ENCODE measurements around the gene HIVEP1. TPM values are rescaled to one million over a fixed set of nuclear protein-coding genes. Genes with fewer than 3 reads are reported as not detected.

The HIVEP1 gene
- total and polyA plus RNA-seq, 2 of the 8 experiments (the other 6 are each of a cell fraction or from before 2014, with no cell fraction given) = 22.6 to 23.1 TPM

DNA sequence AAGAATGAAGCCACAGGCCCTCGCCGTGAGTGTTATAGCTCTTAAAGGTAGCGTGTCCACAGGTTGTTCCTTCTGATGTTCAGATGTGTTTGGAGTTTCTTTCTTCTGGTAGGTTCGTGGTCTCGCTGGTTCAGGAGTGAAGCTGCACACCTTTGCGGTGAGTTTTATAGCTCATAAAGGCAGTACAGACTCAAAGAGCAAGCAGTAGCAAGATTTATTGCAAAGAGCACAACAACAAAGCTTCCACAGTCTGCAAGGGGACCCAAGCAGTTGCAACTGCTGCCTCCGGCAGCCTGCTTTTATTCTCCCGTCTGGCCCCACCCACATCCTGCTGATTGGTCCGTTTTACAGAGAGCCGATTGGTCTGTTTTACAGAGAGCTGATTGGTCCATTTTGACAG lies 5.2 kb downstream of the HIVEP1 start:
- H2BK5ac ChIP-seq (ENCODE audit: low read depth, low read length) = no peak overlapping the region
- FAIRE-seq = no peak
- peaks cover 0 to 6% of the 10 kb centered on the region in 2 experiments; a peak in 3 of 4 replicates for H3K9me3 ChIP-seq (ENCODE audit: insufficient read depth in 2 of 2, low read depth in 1 of 2, low read length in 1 of 2)
- H3K14ac ChIP-seq (ENCODE audit: insufficient read length) = no peak overlapping the region
- ChIA-PET CTCF (ENCODE audit: partially characterized antibody) (interaction anchor here (0.6 to 1.5 kb wide), 2 partner anchors 23 to 58 kb away, joined by 3 to 4 read pairs; no protein-coding TSS in a partner anchor), POLR2A (ENCODE audit: partially characterized antibody) (no interaction called here)
- no peak overlapping the region for H2BK120ac ChIP-seq (replicated peaks; ENCODE audit: low read depth, low read length)
- no peak overlapping the region for H4K91ac ChIP-seq (replicated peaks; ENCODE audit: insufficient read length, low read length)
- H3K18ac ChIP-seq (ENCODE audit: extremely low read depth, low read length) = no peak overlapping the region
- H4K8ac ChIP-seq (ENCODE audit: extremely low read depth, insufficient read depth, low read length) = no peak overlapping the region
- H3K27me3 ChIP-seq (replicated peaks in 1 of 4; ENCODE audit: control insufficient read depth in 3 of 4, extremely low read depth in 1 of 4, insufficient read depth in 3 of 4, low read length in 3 of 4) = no peaks in the 10 kb centered on the region
- H3K4me1 ChIP-seq (replicated peaks in 1 of 4; ENCODE audit: control insufficient read depth in 3 of 4, insufficient read depth in 4 of 4, low read length in 3 of 4) = peaks cover 0 to 3% (median 0%) of the 10 kb centered on the region in 4 experiments; a peak in 2 of 7 replicates
- DNase-seq (ENCODE audit: low read depth in 1 of 2, low spot score in 2 of 2) = no peak
- H3K23me2 ChIP-seq (ENCODE audit: low read depth, low read length) = peaks cover 4% of the 10 kb centered on the region; the same call in 1 of the 2 replicates
- peaks cover 5 to 38% (median 18%) of the 10 kb centered on the region in 4 experiments; a peak in 7 of 8 replicates for H3K36me3 ChIP-seq (ENCODE audit: control insufficient read depth in 2 of 4, insufficient read depth in 4 of 4, low read length in 3 of 4)
- no peak overlapping the region for H4K5ac ChIP-seq (ENCODE audit: insufficient read length, low read depth, low read length)
- H2AFZ ChIP-seq (ENCODE audit: low read length) = no peak overlapping the region
- no peak overlapping the region for H3K4ac ChIP-seq (replicated peaks; ENCODE audit: insufficient read length, low read depth, low read length)
- no peak overlapping the region for H2BK15ac ChIP-seq (ENCODE audit: low read length)
- no peak overlapping the region for H3K27ac ChIP-seq (ENCODE audit: low read depth, low read length)
- no peak for TF ChIP-seq KDM1A (IDR thresholded peaks at IDR 0.05; ENCODE audit: borderline replicate concordance, low read length)
- TF ChIP-seq GABPA (IDR thresholded peaks at IDR 0.05; ENCODE audit: borderline replicate concordance, insufficient read depth, low read length) = no peak
- TF ChIP-seq BACH1 (IDR thresholded peaks at IDR 0.05; ENCODE audit: low read length) = no peak
- H2AK5ac ChIP-seq (ENCODE audit: low read depth, low read length) = no peak overlapping the region
- no peak overlapping the region for H3K9ac ChIP-seq (replicated peaks in 1 of 4; ENCODE audit: extremely low read depth in 1 of 4, low read depth in 3 of 4, low read length in 3 of 4)
- H4K20me1 ChIP-seq (replicated peaks in 1 of 2; ENCODE audit: control insufficient read depth in 1 of 2, insufficient read depth in 2 of 2, low read length in 2 of 2) = peaks cover 0 to 4% of the 10 kb centered on the region in 2 experiments
- no peak overlapping the region for H3K56ac ChIP-seq (replicated peaks; ENCODE audit: insufficient read length, low read depth, low read length)
- no peak overlapping the region for H3K4me3 ChIP-seq (ENCODE audit: extremely low read depth in 1 of 4, insufficient read depth in 2 of 4, low read depth in 3 of 4, low read length in 4 of 4)
- no peak overlapping the region for H2BK20ac ChIP-seq (ENCODE audit: low read length)
- peaks cover 19 to 78% of the 10 kb centered on the region in 2 experiments for H3K79me2 ChIP-seq (ENCODE audit: control insufficient read depth in 1 of 2, insufficient read depth in 2 of 2, low read length in 2 of 2)
- H3K4me2 ChIP-seq (ENCODE audit: insufficient read depth in 1 of 2, low read depth in 2 of 2, low read length in 2 of 2) = no peak overlapping the region
- peaks cover 7% of the 10 kb centered on the region for H3K79me1 ChIP-seq (ENCODE audit: low read depth, low read length)
- H2BK12ac ChIP-seq (ENCODE audit: low read depth, low read length) = no peak overlapping the region
- no peak overlapping the region for H3K23ac ChIP-seq (ENCODE audit: insufficient read length)
- 98% methylated on average over 10 of the region's 10 CpGs; no CpG with 5 or more reads in 1 of the 2 experiments for WGBS, 2 experiments (ENCODE audit: extremely low coverage in 1 of 2, insufficient coverage in 1 of 2, insufficient read length in 1 of 2, insufficient replicate concordance in 2 of 2, low coverage in 1 of 2, low lambda C conversion rate in 2 of 2, missing lambda C conversion rate in 1 of 2)
